ENCODE results near the gene APP.

The APP gene

GRCh38 chr21:26148840-26149354 lies 21.7 kb downstream of the APP start:
- H3K79me2 ChIP-seq (ENCODE audit: insufficient read depth, low read length) = no peaks in the 10 kb centered on the region
- H3K9me2 ChIP-seq (replicated peaks; ENCODE audit: insufficient read depth, low read length) = 0 out of 2 replicates have a peak, but pooled peaks cover 4% of the 10 kb centered on the region
- H3K9me3 ChIP-seq (ENCODE audit: insufficient read depth, low read length) = no peaks in the 10 kb centered on the region
- no peak overlapping the region for H3K4me3 ChIP-seq (ENCODE audit: insufficient read depth, low read length, poor library complexity, severe bottlenecking)
- TF ChIP-seq EZH2phosphoT487 (conservative IDR thresholded peaks at IDR 0.05; ENCODE audit: low read length) (no peak), CTCF (IDR thresholded peaks at IDR 0.05; ENCODE audit: insufficient read depth, low read length, poor library complexity, severe bottlenecking) (no peak)
- no peak overlapping the region for H3K27ac ChIP-seq (ENCODE audit: low read depth, low read length)
- no peak overlapping the region for H2AFZ ChIP-seq (ENCODE audit: low read depth, low read length, severe bottlenecking)
- H3K4me2 ChIP-seq (ENCODE audit: low read depth, low read length, poor library complexity, severe bottlenecking) = no peak overlapping the region
- no peaks in the 10 kb centered on the region for H3F3A ChIP-seq (ENCODE audit: insufficient read depth)
- no peak overlapping the region for H3K9ac ChIP-seq (ENCODE audit: low read length)
- no peaks in the 10 kb centered on the region for H4K20me1 ChIP-seq (ENCODE audit: low read depth, low read length)
- H3K36me3 ChIP-seq (ENCODE audit: low read length) = no peaks in the 10 kb centered on the region
- no peaks in the 10 kb centered on the region for H3K27me3 ChIP-seq (ENCODE audit: low read length)

DNA sequence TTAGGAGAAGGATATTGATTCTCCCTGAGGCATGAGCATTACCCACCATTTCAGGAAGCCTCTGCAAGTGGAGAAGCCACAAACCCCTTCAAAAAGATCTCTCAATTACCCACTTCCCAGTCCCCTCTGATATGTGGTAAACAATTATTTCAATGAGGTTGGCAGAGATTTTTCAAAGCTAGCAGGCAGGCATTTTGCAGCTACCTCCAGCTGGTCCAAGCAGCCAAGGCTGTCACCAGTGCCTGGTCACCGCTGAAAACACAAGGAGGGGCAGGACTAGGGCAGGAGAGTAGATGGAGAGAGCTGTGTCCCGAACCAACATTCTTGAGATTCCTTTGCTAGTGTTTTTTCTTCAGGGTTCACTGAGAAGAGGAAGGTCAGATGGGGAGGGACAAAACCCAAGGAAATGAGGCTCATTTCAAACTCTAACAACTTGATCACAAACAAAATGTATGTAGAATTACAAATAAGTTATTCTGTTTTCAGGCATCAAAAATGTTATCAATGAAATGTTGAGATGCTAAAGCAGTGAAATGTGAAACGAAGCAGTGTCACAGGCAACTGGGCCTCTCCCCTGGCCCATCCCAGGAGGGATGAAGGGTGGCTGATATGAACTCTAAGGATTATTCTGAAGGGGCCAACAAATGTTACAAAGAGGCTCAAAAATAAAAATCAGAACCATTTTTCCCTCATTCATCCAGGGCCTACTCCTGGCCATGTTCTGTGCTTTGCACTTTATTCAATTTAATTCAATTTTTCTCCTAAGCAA lies 22.3 kb downstream of the APP start:
- Histone ChIP-seq H4K20me1 (ENCODE audit: low read depth, low read length) (no peaks in the 10 kb centered on the region), H3K27ac (ENCODE audit: low read depth, low read length) (no peak overlapping the region), H3K79me2 (ENCODE audit: insufficient read depth, low read length) (no peaks in the 10 kb centered on the region), H3K9ac (ENCODE audit: low read length) (no peak overlapping the region), H3K36me3 (ENCODE audit: low read length) (no peaks in the 10 kb centered on the region), H3K9me3 (ENCODE audit: insufficient read depth, low read length) (no peaks in the 10 kb centered on the region), H2AFZ (ENCODE audit: low read depth, low read length, severe bottlenecking) (no peak overlapping the region), H3K9me2 (replicated peaks; ENCODE audit: insufficient read depth, low read length) (0 out of 2 replicates have a peak, but pooled peaks cover 4% of the 10 kb centered on the region), H3F3A (ENCODE audit: insufficient read depth) (no peaks in the 10 kb centered on the region), H3K27me3 (ENCODE audit: low read length) (no peaks in the 10 kb centered on the region), H3K4me3 (ENCODE audit: insufficient read depth, low read length, poor library complexity, severe bottlenecking) (no peak overlapping the region), H3K4me2 (ENCODE audit: low read depth, low read length, poor library complexity, severe bottlenecking) (no peak overlapping the region)
- TF ChIP-seq EZH2phosphoT487 (conservative IDR thresholded peaks at IDR 0.05; ENCODE audit: low read length) = no peak
- TF ChIP-seq CTCF (IDR thresholded peaks at IDR 0.05; ENCODE audit: insufficient read depth, low read length, poor library complexity, severe bottlenecking) = no peak

- H3K9me3 ChIP-seq (ENCODE audit: insufficient read depth, low read length) = no peaks in the 10 kb centered on the region
- H3K27me3 ChIP-seq (ENCODE audit: low read length) = no peaks in the 10 kb centered on the region
- H3K4me2 ChIP-seq (ENCODE audit: low read depth, low read length, poor library complexity, severe bottlenecking) = no peak overlapping the region
- no peak overlapping the region for H3K9ac ChIP-seq (ENCODE audit: low read length)
- no peak overlapping the region for H3K4me3 ChIP-seq (ENCODE audit: insufficient read depth, low read length, poor library complexity, severe bottlenecking)
- no peak for TF ChIP-seq CTCF (IDR thresholded peaks at IDR 0.05; ENCODE audit: insufficient read depth, low read length, poor library complexity, severe bottlenecking)
- no peak for TF ChIP-seq EZH2phosphoT487 (conservative IDR thresholded peaks at IDR 0.05; ENCODE audit: low read length)
- no peaks in the 10 kb centered on the region for H3K9me2 ChIP-seq (replicated peaks; ENCODE audit: insufficient read depth, low read length)
- no peak overlapping the region for H2AFZ ChIP-seq (ENCODE audit: low read depth, low read length, severe bottlenecking)
- H3K27ac ChIP-seq (ENCODE audit: low read depth, low read length) = no peak overlapping the region
- no peaks in the 10 kb centered on the region for H3K36me3 ChIP-seq (ENCODE audit: low read length)
- no peaks in the 10 kb centered on the region for H4K20me1 ChIP-seq (ENCODE audit: low read depth, low read length)
- H3K79me2 ChIP-seq (ENCODE audit: insufficient read depth, low read length) = no peaks in the 10 kb centered on the region
- H3F3A ChIP-seq (ENCODE audit: insufficient read depth) = no peaks in the 10 kb centered on the region
Measured at GRCh38 chr21:26147535-26147934, 23.0 kb downstream of the APP start.
